Hematopoietic multipotent progenitor cell treated with erythropoietin and hydrocortisone succinate and interleukin-3 and kit ligand, for 8 days (in vitro differentiated cells): ENCODE data around the gene MAP3K20.
"Not testable (repeated sequence)": the region's sequence is repeated elsewhere in the genome, so short reads cannot be mapped to it uniquely, and the experiment has no call there.

Experiments
- DNase-seq: peaks from one replicate; pipeline ENCODE4 v3.0.0-alpha.2; 2015

Gene MAP3K20

DNA sequence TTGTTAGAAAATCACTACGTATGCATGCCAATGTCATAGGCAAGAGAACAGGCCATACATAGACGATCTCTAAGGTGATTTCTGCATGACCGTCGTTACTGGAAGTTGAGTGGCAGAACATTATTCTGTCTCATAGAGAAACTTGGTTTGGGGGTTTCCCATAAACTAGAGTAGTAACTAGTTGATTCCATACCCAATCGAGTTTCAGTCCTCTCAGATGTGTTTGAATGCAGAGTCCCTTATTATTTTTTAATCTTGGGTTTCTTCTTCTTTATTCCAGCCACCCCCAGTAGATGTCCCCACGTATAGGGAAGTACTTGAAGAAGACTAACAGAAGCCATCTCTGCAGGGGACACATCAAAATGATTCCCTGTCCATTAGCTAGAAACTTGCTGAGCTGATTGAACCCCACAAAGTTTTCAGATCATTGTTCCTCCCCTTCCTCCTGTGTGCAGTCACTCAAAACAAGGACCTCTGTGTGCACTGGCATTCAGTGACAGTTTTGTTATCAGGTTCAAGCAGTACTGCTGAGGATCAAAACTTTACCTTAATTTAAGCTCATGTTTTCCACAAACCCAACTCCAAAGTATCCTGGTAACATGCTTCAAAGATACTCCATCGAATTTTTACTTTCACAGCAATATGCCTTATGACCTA lies 210.6 kb downstream of the MAP3K20 start:
- peak; percentile 25 for DNase-seq

DNA sequence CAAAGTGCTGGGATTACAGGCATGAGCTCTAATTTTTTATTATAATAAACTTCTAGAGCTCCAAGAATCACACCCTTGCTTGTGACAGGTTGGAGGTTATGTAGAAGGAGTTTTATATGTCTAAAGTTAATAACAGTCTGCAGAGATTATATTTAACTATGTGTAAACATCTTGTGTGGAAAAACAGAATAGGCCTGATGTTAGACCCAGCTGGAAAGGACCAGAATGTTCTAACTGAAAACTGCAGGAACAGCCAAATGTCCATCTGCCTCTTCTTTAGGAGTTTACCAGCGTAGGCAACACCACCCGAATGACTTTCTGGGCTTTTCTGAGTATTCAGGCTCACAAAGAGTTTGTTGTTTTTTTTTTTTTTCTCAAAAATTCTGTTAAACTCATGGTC lies 211.9 kb downstream of the MAP3K20 start:
- DNase-seq = no peak

DNA sequence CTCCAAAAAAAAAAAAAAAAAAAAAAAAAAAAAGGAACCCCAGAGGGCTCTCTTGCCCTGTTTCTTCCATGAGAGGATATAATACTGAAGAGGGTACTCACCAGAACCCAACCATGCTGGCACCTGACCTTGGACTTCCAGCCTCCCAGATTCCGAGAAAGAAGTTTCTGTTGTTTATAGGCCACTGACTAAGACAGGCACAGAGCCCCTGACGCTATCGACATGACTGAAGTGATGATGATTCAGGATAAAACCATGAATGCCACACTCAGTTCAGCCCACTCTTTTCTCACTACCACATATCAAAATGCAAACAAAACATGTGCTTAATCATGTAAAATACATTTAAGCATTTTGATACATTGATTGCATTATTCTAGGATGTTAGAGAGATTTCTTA lies 212.9 kb downstream of the MAP3K20 start:
- no peak for DNase-seq

DNA sequence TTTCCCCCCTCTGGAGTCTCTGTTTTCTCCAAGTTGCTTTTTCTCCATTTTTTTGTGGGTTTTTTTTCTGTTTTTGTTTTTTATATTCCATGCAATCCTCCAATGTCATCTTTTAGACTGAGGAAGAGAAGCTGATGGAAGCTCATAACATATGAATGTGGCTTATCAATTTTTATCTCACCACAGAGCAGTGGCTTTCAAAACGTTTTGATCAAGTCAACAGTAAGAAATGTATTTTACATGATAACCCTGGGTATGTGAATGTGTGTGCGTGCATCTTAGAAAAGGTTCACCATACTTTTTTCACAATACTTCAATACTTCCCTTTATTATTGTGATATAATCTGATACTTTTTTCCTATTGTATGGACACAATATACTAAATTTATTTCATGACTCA lies 214.4 kb downstream of the MAP3K20 start:
- no peak for DNase-seq

DNA sequence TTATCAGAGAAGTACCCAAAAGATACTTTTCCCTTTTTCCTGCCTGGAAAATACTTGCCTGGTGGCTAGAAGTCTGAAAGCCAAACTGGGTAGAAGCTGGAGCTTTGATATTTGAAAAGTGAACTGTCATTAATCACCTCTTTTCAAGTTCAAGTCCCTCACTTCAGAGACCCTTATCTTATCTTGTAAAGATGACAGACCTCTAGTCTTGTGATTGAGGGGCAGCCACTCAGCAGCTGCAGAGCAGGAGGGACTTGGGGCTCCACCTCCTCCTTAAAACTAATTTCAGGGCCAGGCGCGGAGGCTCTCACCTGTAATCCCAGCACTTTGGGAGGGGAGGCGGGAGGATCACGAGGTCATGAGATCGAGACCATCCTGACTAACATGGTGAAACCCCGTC lies 214.9 kb downstream of the MAP3K20 start:
- DNase-seq = no peak

DNA sequence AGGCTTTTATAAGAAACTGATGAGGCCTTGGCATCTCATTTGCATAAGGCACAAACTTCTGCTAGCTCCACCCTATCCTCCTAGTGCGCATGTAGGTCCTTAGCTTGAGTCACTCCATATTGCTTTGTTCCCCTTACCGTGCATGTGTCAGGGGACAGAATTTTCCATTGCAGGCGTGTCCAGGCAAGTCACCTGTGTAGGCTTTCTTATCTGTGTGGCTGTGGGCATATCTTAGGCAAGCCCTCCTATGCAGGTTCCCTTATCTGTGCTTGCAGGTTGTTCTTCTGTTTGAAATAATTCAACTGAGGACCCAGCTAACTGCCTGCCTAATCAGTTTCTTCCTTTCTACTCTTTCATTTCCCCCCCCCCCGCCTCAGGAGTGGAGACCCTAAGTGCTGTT lies 215.8 kb downstream of the MAP3K20 start:
- peak; percentile 32 for DNase-seq

DNA sequence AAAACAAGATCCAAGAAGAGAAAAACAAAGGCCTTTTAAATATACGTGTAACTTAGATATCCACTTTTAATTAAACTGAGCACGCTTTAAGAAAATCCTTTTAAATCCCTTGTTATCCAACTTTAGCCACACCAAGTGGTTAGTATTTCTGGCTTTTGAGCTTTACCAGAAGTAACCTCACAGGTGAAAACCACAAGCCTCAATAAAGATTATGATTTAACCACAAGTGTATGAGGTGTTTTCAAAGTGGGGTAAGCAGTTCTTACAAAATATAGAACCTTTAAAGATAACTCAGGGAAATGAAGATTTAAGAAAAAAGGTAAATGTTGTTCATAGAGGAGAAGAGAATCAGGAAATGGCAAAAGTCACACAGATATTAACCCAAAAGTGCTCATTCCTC lies 220.6 kb downstream of the MAP3K20 start:
- DNase-seq = no peak

DNA sequence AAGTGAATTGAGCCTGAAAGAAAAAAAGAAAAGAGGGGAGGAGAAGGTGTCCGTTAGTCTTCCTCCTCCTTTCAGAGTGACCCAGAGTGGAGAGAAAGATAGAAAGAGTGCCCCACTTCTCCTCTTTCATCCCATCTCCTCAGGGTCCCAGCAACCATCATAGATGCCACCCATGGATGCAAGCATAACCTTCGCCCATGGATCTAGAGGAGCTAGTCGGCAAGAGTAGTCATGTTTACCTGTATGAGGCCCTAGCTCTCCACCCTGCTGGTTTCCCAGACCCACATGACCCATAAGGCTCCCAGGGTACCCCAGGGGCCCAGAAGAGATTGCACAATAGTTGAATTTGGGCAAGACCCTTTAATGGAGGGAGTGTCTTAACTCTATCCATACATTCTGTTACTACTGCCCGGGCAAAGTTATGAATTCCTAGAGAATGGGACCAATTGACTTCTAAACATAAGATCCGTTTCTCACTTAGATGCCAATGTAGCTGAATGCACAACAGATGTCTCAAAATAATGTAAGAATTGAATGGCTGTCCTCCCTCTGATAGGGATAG lies 223.0 kb downstream of the MAP3K20 start:
- no peak for DNase-seq

DNA sequence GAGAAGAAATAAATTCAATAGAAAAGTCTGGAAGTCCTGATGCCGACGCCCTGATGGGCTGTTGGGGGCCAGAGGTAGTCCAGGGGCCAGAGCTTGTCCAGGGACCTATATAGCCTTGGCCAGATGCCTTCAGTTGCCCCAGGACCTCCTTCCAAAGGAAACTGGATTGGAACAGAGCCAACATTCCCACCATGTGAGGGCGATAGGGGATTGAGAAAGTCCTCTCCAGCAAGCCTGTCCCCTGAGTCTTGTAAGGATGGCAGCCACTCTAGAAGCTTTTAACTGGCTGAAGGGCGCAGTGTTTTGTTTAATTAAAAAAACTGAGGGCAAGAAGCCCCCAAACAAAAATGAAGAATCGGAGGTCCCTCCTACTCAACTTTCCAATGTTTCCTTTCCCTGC lies 224.1 kb downstream of the MAP3K20 start:
- DNase-seq = no peak

DNA sequence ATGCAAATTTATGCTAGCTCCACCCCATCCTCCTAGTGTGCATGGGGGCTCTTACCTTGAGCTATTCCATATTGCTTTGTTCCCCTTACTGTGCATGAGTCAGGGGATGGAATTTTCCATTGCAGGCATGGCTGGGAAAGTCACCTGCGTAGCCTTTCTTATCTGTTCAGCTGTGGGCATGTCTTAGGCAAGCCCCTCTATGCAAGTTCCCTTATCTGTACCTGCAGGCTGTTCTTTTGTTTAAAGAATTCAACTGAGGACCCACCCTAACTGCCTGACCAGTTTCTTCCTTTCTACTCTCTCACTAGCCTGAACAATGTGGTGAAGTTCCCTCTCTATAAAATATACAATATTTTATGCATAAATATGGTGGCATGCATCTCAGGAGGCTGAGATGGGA lies 224.8 kb downstream of the MAP3K20 start:
- peak; percentile 81 for DNase-seq

DNA sequence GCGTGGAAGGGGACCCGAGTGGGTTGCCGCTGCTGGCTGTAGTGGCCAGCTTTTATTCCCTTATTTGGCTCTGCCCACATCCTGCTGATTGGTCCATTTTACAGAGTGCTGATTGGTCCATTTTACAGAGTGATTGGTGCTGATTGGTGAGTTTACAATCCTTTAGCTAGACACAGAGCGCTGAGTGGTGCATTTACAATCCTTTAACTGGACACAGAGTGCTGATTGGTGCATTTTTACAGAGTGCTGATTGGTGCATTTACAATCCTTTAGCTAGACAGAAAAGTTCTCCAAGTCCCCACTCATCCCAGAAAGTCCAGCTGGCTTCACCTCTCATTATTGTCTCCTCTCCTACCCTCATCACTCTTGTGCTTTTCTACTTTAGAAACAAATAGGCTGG lies 225.9 kb downstream of the MAP3K20 start:
- not testable (repeated sequence) for DNase-seq

DNA sequence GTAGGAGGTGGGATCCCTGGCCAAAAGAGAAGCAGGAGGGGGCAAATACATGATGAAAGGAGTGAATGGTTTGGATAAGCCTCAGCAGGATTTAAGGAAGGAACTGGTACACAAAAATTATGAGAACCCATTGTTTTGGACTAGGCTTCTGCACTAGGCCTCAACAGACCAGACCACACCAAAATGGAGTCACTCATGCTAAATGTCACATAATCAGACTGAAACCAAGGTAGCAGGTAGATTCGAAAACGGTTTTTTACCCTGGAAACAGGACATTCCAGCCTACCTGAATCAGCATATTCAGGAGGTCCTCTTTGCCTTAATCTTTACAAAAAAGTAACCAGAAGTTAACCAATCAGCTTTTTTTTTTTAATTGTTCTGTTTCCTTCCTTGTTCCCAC lies 229.7 kb downstream of the MAP3K20 start:
- DNase-seq = no peak

DNA sequence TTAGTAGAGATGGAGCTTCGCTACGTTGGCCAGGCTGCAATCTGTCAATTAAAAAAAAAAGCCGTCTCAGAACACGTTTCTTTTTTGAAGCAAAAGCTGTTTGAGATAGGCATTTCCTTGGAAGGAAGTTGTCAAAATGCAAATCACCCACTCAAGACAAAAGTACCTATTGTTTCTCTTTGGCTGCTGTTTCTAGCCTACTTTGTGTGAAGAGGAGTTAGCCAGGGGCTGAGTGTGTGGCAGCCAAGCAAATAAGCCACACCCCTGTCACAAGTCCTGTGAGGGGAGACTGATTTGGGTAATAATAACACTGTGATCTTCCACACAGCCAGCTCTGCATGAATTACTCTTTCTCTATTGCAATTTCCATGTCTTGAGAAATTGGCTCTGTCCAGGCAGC lies 231.6 kb downstream of the MAP3K20 start:
- peak; percentile 25 for DNase-seq

DNA sequence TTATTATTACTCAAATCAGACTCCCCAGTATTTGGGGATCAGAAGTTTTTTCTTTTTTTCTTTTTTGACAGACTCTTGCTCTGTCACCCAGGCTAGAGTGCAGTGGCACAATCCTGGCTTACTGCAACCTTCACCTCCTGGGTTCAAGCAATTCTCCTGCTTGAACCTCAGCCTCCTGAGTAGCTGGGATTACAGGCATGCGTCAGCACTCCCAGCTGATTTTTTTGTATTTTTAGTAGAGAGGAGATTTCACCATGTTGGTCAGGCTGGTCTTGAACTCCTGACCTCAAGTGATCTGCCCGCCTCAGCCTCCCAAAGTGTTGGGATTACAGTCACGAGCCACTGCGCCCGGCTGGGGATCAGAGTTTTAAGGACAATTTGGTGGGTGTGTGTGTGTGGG lies 233.7 kb downstream of the MAP3K20 start:
- DNase-seq = not testable (repeated sequence)

DNA sequence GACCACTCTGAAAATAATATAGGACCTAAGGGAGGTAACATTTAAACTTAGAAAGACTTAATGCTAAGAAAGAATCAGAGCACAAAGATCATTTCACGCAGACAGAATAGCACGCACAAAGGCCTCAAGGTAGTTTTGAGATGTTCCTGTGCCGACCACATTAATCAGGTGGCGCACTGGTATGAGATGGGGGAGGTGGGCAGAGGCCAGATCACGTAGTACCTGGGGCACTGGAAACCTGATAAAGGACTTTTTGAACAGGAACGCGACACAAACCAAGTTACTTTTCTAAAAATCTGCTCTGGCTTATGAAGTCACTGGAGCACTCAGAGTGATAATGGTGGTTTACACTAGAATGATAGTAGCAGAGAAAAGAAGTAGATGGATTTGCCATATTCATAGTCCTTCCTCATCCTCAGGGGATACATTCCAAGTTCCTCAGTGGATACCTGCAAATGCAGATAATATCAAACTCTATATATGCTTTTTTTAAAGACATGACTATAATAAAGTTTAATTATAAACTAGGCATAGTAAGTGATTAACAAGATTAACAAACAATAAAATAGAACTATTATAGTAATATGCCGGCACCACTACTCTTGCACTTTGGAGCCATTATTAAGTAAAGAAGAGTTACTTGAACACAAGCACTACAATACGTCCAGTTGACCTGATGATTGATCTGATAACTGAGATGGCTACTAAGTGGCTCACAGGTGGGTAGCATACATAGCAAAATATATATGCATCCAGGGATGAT lies 236.4 kb downstream of the MAP3K20 start:
- DNase-seq = no peak
